Right renal pelvis (tissue), 4 donors: Measurements from ENCODE around the gene KRTAP2-2. TPM values are rescaled to one million over a fixed set of nuclear protein-coding genes. Genes with fewer than 3 reads are reported as not detected.

Source experiments
- DNase-seq, 4 donors: peaks; one replicate each; pipeline ENCODE4 v3.0.0-alpha.2; 2013; ENCODE audit warnings: low read depth in 4 of 4, low spot score in 3 of 4, missing footprints in 1 of 4
- polyA plus RNA-seq, 4 donors: library from polyadenylated mRNA; unstranded; fragments of 120-200 nt; gene quantifications; one replicate each; pipeline ENCODE4 v1.2.1, GENCODE V29; 2013; ENCODE audit not compliant: insufficient read length in 4 of 4

The KRTAP2-2 gene
- polyA plus RNA-seq, 4 donors, result not detected

DNA sequence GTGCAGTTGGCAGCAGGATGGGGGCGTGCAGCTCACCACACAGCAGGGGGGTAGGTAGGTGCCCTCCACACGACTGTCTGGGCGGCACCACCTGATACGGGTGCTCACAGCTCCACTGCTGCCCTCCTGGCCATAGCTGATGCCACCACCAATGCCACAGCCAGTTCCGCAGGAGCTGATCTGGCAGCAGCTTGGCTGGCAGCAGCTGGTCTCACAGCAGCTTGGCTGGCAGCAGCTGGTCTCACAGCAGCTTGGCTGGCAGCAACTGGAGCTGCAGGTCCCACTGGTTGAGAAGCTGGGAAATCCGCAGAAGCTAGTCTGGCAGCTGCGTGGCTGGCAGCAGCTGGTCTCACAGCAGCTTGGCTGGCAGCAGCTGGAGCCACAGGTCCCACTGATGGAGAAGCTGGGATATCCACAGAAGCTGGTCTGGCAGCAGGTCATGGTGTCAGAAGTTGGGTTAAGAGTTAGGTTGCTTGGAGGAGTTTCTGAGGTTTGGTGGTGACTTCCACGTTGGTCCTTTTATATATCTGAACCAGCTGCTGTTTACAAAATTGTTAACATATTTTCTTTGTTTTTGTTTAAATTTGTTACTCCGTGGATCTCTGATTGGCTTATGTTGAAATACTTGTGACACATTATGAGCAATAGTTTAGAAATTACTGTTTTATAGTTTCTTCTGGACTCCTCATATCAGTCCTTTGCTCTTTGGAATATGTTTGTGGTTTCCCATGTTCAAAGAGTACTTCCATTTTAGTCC is 28.1 kb downstream of the KRTAP2-2 start, which contains the start of gene KRTAP1-5:
TSS of gene KRTAP1-5 (minus strand) at position 494 of the 757 bp plus-strand sequence. CDS start at position 441, 53 bp downstream.
- DNase-seq, result no peak

- no peak for DNase-seq
Measured at GRCh38 chr17:41024697-41025096, 30.3 kb downstream of the KRTAP2-2 start.

DNA sequence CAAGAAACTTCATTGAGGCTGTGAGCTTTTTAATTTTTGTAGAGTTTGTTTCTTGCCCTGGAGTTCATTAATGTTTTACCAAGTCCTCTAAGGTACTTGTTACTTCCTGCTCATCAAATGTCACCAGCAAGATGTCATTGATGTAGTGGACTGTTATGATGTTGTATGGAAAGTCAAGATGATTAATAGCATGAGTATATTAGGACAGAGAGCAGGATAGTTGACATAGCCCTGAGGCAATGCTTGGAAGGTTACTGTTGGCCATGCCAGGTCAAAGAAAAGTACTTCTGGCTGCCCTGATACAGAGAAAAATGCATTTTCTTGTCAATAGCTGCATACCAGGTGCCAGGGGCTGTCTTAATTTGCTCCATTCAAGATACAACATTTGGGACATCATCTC is 34.7 kb downstream of the KRTAP2-2 start:
- DNase-seq, result no peak

- DNase-seq, result no peak
Measured at GRCh38 chr17:41019415-41019814, 35.6 kb downstream of the KRTAP2-2 start.

GRCh38 chr17:41018541-41018940 is 36.5 kb downstream of the KRTAP2-2 start:
- no peak for DNase-seq

DNA sequence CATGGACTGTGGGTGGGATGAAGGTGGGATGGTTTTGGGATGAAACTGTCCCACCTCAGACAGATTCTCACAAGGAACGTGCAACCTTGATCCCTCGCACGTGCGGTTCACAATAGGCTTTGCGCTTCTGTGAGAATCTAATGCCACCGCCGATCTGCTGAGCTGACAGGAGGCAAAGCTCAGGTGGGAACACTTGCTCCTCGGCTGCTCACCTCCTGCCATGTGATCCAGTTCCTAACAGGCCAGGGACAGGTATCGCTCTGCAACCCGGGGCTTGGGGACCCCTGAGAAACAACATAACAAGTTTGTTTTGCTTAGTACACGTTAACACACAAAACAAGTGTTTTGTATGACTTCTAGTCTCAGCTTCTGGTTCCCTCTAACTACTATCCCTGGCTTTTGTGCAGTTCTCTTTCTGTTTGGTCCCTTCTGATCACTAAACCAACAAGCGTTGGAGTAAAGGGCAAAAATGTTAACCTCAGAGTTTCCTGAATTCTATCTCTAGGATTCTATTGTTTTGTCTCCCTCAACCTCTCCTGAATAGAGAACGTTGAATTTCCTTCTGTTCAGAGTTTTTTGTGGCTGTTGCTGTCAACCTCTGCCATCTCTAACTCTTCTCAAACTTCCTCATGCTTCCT is 38.3 kb downstream of the KRTAP2-2 start:
- no peak for DNase-seq

- no peak for DNase-seq
Measured at GRCh38 chr17:41015454-41015853, 39.6 kb downstream of the KRTAP2-2 start.

GRCh38 chr17:41013606-41014005 is 41.4 kb downstream of the KRTAP2-2 start:
- no peak for DNase-seq

DNA sequence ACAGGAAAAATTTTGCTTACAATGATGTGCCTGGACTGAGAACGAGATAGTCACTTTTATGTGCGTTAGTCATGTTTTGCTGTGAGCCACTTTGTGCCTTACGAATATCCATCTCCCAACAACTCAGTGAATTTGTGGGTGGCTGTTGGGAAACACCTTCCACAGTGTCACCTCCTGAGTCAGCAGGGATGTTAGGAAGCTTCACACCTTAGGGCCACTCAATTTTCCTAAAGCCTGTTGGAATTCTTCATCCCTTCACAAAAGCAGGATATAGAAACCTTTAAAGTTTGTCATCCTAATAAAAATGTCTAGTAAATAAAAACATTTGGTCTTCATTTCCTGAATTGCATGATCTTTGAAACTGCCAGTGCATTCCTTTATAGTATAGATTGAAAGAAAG is 41.8 kb downstream of the KRTAP2-2 start:
- DNase-seq, result no peak

DNA sequence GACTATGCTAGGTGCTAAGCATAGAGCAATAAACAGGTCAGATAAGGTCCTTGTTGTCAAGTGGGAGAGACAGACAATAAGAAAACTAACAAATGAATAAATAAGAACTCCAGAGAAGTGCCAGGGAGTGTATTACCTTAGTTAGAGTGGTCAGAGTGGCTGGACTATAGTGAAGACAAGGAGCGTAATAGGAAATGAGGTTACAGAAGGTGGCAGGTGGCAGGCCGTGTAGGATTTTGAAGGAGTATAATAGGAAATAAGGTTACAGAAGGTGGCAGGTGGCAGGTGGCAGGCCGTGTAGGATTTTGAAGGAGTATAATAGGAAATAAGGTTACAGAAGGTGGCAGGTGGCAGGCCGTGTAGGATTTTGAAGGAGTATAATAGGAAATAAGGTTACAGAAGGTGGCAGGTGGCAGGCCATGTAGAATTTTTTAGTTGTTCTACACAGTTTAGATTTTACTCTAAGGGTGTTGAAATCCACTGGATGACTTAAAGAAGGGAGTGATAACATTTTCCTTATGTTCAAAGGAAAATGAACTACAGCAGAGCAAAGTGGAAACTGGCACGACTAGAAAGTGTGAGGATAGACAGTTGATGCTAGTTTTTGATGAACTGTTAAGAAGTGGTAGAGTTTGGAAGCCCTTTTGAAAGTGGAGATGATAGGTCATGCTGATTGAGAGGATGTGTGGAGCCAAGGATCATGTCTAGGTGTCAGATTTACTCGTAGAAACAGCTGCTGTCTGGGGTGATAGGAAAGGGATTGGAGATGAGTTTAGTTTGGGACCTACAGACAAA is 42.5 kb downstream of the KRTAP2-2 start:
- DNase-seq, result no peak

DNA sequence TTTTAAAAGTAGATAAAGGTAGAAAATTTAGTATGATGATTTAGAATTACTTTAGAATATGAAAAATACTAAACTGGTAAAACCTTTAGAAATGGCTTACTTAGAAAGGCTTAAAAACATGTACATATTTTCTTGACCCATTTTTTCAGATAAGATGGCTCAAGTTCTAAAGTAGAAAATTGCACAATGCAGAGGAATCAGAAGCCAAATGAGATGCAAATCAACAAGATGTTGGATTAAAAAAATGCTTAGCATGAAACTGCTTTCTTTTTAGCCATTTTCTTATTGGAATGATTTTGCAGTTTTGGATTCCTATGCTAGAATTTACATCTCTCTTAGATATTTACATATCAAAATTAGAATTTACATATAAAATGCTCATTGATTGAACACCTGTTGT is 44.6 kb downstream of the KRTAP2-2 start:
- DNase-seq, result no peak

DNA sequence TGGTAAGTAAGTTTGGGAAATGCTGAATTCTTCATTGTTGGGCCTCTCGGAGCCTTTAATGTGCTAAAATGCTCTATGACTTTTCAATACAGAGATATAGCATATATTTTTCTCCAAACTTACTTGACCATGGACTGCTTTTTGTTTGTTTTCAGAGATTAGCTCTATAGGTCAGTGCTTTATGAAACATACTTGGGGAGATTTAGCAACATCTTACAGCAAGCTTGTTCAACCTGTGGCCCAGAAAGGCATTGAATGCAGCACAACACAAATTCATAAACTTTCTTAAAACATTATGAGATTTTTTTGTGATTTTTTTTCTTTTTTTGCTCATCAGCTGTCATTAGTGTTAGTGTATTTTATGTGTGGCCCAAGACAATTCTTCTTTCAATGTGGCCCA is 45.1 kb downstream of the KRTAP2-2 start:
- DNase-seq, result no peak

DNA sequence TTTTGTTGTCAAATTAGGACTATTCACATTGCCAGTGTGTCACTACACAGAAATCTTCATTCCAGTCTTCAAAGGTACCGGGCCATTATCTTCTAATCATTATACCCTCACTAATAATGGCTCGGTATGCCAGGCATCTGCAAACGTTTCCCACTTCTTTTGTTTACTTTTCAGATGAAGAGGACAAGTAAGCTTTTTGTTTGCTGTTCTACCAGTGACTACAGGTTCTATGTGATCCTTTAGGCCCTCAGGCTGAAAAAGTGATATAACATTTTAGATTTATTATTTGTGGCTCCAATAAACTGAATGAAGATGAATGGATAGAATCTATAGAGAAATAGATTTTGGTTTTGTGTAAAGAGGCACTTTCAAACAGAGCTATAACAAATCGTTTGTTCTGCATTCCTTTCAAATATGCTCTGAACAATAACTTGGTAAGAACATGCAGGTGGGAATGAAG is 45.7 kb downstream of the KRTAP2-2 start:
- DNase-seq, result no peak

DNA sequence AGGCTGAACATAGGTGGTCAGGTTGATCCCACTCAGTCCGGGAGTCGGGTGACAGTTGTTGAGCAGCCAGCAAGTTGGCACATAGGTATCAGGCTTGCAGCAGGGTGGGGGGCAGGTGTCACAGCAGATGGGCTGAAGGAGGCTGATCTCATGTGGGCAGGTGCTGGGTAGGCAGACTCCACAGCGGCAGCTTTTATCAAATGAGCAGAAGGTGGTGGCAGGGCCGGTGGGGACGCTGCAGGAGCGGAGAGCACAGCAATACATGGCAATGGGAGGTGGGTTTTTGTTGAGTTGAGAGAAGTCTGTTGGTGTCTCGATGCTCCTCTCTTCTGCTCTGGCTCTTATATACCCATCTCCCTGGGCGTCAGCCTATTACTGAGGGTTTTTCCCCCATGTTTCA is 46.2 kb downstream of the KRTAP2-2 start, which contains the start of gene KRTAP3-1:
TSS of gene KRTAP3-1 (minus strand) at position 318 of the 400 bp plus-strand sequence. CDS start at position 264, 54 bp downstream.
- no peak for DNase-seq

Other genes with a start within 250 kb of the KRTAP2-2 start
- gene KRT10, start 232.6 kb downstream of the KRTAP2-2 start, polyA plus RNA-seq, result 10 to 100 TPM; 49.9 to 71.7 (median 53.5) TPM
- under 1 TPM in 1 of 4 donors, not detected in 3; 0.12 TPM for gene KRT12, start 188.0 kb downstream of the KRTAP2-2 start, polyA plus RNA-seq
- gene KRT20, start 170.0 kb downstream of the KRTAP2-2 start, polyA plus RNA-seq, result under 1 TPM in 3 of 4 donors, not detected in 1; 0.08 to 1.00 (median 0.77) TPM
- 1 to 10 TPM in 3 of 4 donors, under 1 TPM in 1; 0.66 to 2.4 (median 1.8) TPM for gene KRT23, start 117.6 kb downstream of the KRTAP2-2 start, polyA plus RNA-seq
- gene KRT39, start 88.3 kb downstream of the KRTAP2-2 start, polyA plus RNA-seq, result not detected
- under 1 TPM in 1 of 4 donors, not detected in 3; 0.03 TPM for gene KRT40, start 70.9 kb downstream of the KRTAP2-2 start, polyA plus RNA-seq
- gene KRTAP3-3, start 61.1 kb downstream of the KRTAP2-2 start, polyA plus RNA-seq, result not detected
- gene KRTAP3-2, start 55.3 kb downstream of the KRTAP2-2 start, polyA plus RNA-seq, result not detected
- not detected for gene KRTAP3-1, start 46.1 kb downstream of the KRTAP2-2 start, polyA plus RNA-seq
- not detected for gene KRTAP1-5, start 28.0 kb downstream of the KRTAP2-2 start, polyA plus RNA-seq
- not detected for gene KRTAP1-4, start 25.0 kb downstream of the KRTAP2-2 start, polyA plus RNA-seq
- gene KRTAP1-3, start 20.4 kb downstream of the KRTAP2-2 start, polyA plus RNA-seq, result not detected
- gene KRTAP1-1, start 13.8 kb downstream of the KRTAP2-2 start, polyA plus RNA-seq, result not detected
- gene KRTAP2-1, start 7.9 kb downstream of the KRTAP2-2 start, polyA plus RNA-seq, result not detected
- not detected for gene KRTAP2-3, start 4.9 kb upstream of the KRTAP2-2 start, polyA plus RNA-seq
- not detected for gene KRTAP2-4, start 10.6 kb upstream of the KRTAP2-2 start, polyA plus RNA-seq
- not detected for gene KRTAP4-7, start 28.9 kb upstream of the KRTAP2-2 start, polyA plus RNA-seq
- not detected for gene KRTAP4-8, start 42.9 kb upstream of the KRTAP2-2 start, polyA plus RNA-seq
- not detected for gene KRTAP4-16, start 47.0 kb upstream of the KRTAP2-2 start, polyA plus RNA-seq
- not detected for gene KRTAP4-9, start 50.2 kb upstream of the KRTAP2-2 start, polyA plus RNA-seq
- not detected for gene KRTAP4-11, start 63.1 kb upstream of the KRTAP2-2 start, polyA plus RNA-seq
- gene KRTAP4-12, start 69.0 kb upstream of the KRTAP2-2 start, polyA plus RNA-seq, result not detected
- not detected for gene KRTAP4-6, start 85.3 kb upstream of the KRTAP2-2 start, polyA plus RNA-seq
- not detected for gene KRTAP4-5, start 94.6 kb upstream of the KRTAP2-2 start, polyA plus RNA-seq
- not detected for gene KRTAP4-4, start 105.5 kb upstream of the KRTAP2-2 start, polyA plus RNA-seq
- not detected for gene KRTAP4-3, start 113.0 kb upstream of the KRTAP2-2 start, polyA plus RNA-seq
- not detected for gene KRTAP4-2, start 123.0 kb upstream of the KRTAP2-2 start, polyA plus RNA-seq
- gene KRTAP4-1, start 129.7 kb upstream of the KRTAP2-2 start, polyA plus RNA-seq, result not detected
- gene KRTAP9-1, start 134.7 kb upstream of the KRTAP2-2 start, polyA plus RNA-seq, result not detected
- gene KRTAP9-2, start 171.4 kb upstream of the KRTAP2-2 start, polyA plus RNA-seq, result not detected
- not detected for gene KRTAP9-3, start 177.2 kb upstream of the KRTAP2-2 start, polyA plus RNA-seq
- not detected for gene KRTAP9-8, start 182.8 kb upstream of the KRTAP2-2 start, polyA plus RNA-seq
- gene KRTAP9-4, start 194.5 kb upstream of the KRTAP2-2 start, polyA plus RNA-seq, result not detected
- gene KRTAP9-9, start 200.2 kb upstream of the KRTAP2-2 start, polyA plus RNA-seq, result not detected
- gene KRTAP9-6, start 210.1 kb upstream of the KRTAP2-2 start, polyA plus RNA-seq, result under 1 TPM in 1 of 4 donors, not detected in 3; 0.05 TPM
- not detected for gene KRTAP9-7, start 220.5 kb upstream of the KRTAP2-2 start, polyA plus RNA-seq
- gene KRTAP29-1, start 247.6 kb upstream of the KRTAP2-2 start, polyA plus RNA-seq, result not detected